NCI-H187 (cell line): ENCODE measurements around the gene TBXT.
"Not testable (repeated sequence)": the region's sequence is repeated elsewhere in the genome, so short reads cannot be mapped to it uniquely, and the experiment has no call there.

Source experiments
- DNase-seq, 2 experiments: peaks; one replicate each; lab custom pipeline; 2025; lab: John Stamatoyannopoulos, UW

TBXT gene

GRCh38 chr6:166172546-166172945, 4.9 kb upstream of the TBXT start:
- DNase-seq = no peak

GRCh38 chr6:166169549-166170421, 2.1 kb upstream of the TBXT start:
- no peak for DNase-seq

- DNase-seq = no peak
Measured at GRCh38 chr6:166168616-166169548, 1.2 kb upstream of the TBXT start.

- DNase-seq = no peak
Measured at GRCh38 chr6:166167258-166167731, 356 bp downstream of the TBXT start.

- DNase-seq = no peak
Measured at GRCh38 chr6:166166314-166167257, 1.1 kb downstream of the TBXT start.

GRCh38 chr6:166165558-166166313, 1.9 kb downstream of the TBXT start:
- no peak for DNase-seq

- no peak for DNase-seq
Measured at GRCh38 chr6:166162599-166163342, 4.9 kb downstream of the TBXT start.

GRCh38 chr6:166157930-166158617, 9.6 kb downstream of the TBXT start:
- no peak for DNase-seq

- DNase-seq = no peak
Measured at GRCh38 chr6:166156942-166157341, 10.7 kb downstream of the TBXT start.

- no peak for DNase-seq
Measured at GRCh38 chr6:166153966-166154365, 13.7 kb downstream of the TBXT start.

- DNase-seq = no peak
Measured at GRCh38 chr6:166152660-166153059, 15.0 kb downstream of the TBXT start.

GRCh38 chr6:166151798-166152197, 15.9 kb downstream of the TBXT start:
- no peak for DNase-seq

GRCh38 chr6:166145751-166146150, 21.9 kb downstream of the TBXT start:
- no peak for DNase-seq

- no peak for DNase-seq
Measured at GRCh38 chr6:166143011-166143410, 24.6 kb downstream of the TBXT start.

GRCh38 chr6:166127624-166128472, 39.8 kb downstream of the TBXT start:
- DNase-seq = no peak

- not testable (repeated sequence) for DNase-seq
Measured at GRCh38 chr6:166123115-166123514, 44.5 kb downstream of the TBXT start.

- DNase-seq = no peak
Measured at GRCh38 chr6:166121726-166122125, 45.9 kb downstream of the TBXT start.

- no peak for DNase-seq
Measured at GRCh38 chr6:166119116-166119911, 48.3 kb downstream of the TBXT start.
